AG09309 (cell line): Measurements from ENCODE around the gene PRXL2A.
A peak's percentile ranks its signal among the peaks of the same experiment; 100 is the strongest.

Experiments used
- DNase-seq: peaks from one replicate; pipeline ENCODE4 v3.0.0-alpha.2; 2010; ENCODE audit warnings: low read depth
- H3K4me3 ChIP-seq: 2 replicates; pipeline ENCODE4 v1.5.1; 2011; ENCODE audit warnings: mild to moderate bottlenecking, low read depth, low read length, moderate library complexity; ENCODE audit not compliant: control insufficient read depth
- CTCF ChIP-seq: IDR thresholded peaks from 2 replicates; pipeline ENCODE4 v1.5.1; 2011; ENCODE audit warnings: mild to moderate bottlenecking, low read depth, low read length, inconsistent platforms; ENCODE audit not compliant: insufficient read depth, control insufficient read depth; ENCODE audit errors: missing control alignments

PRXL2A gene

GRCh38 chr10:80453842-80454512 lies 45.6 kb downstream of the PRXL2A start, which contains the start of gene TSPAN14:
TSS of gene TSPAN14 (plus strand) at chr10:80454310. CDS start at chr10:80489234, 34,924 bp downstream.
- H3K4me3 ChIP-seq = peak within 1 kb of the TSS; percentile 85
- no peak for DNase-seq

GRCh38 chr10:80454513-80455460 lies 46.4 kb downstream of the PRXL2A start:
- peak overlapping the region; percentile 85 for H3K4me3 ChIP-seq
- no peak for TF ChIP-seq CTCF
- DNase-seq = no peak

More at GRCh38 chr10:80453842-80454512, 45.6 kb downstream of the PRXL2A start, which contains the start of gene TSPAN14:
- no peak for TF ChIP-seq CTCF

GRCh38 chr10:80455461-80456349 lies 47.4 kb downstream of the PRXL2A start:
- DNase-seq = no peak
- TF ChIP-seq CTCF = no peak
- peak overlapping the region; percentile 85 for H3K4me3 ChIP-seq

- no peak for DNase-seq
- no peak overlapping the region for H3K4me3 ChIP-seq
- no peak for TF ChIP-seq CTCF
These were observed 49.4 kb downstream of the PRXL2A start for GRCh38 chr10:80457554-80458262.

GRCh38 chr10:80458263-80458625 lies 49.9 kb downstream of the PRXL2A start:
- no peak for TF ChIP-seq CTCF
- no peak overlapping the region for H3K4me3 ChIP-seq
- DNase-seq = no peak
